ENCODE results near the gene TNFSF11. TPM values are rescaled to one million over a fixed set of nuclear protein-coding genes. Genes with fewer than 3 reads are reported as not detected.

TNFSF11 gene
- total RNA-seq, 5 donors from 2014 or later (not counting 1 experiment from before 2014, with no cell fraction given), result 0.21 to 1.3 (median 0.50) TPM; not detected in 1

DNA sequence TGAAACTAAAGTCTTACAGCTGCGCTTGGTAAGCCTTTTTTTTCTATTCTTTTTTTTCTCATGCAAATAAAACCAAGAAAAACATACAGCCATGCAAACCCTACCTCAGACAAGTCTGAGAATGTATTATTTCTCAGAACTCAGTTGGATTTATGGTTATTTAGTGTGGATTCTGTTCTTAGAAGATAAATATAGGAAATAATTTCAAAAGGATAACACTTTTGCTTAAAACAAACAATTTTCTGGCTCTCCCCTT, 40.7 kb upstream of the TNFSF11 start:
- Histone ChIP-seq H3K27me3 (replicated peaks in 1 of 2; ENCODE audit: control insufficient read depth in 2 of 2, extremely low read depth in 1 of 2, insufficient read depth in 2 of 2, low read length in 1 of 2) (no peaks in the 10 kb centered on the region), H3K9me3 (no peaks in the 10 kb centered on the region), H3K4me1 (ENCODE audit: control insufficient read depth in 1 of 2, extremely low read depth in 1 of 2, insufficient read depth in 2 of 2, low read length in 2 of 2) (peaks cover 0 to 9% of the 10 kb centered on the region in 2 experiments), H3K4me3 (ENCODE audit: control insufficient read depth in 1 of 2, extremely low read depth in 1 of 2, low read length in 1 of 2) (no peak overlapping the region), H3K36me3 (ENCODE audit: control insufficient read depth in 2 of 2, extremely low read depth in 1 of 2, insufficient read depth in 1 of 2, low read length in 1 of 2) (no peaks in the 10 kb centered on the region), H3K27ac (ENCODE audit: low read length) (no peak overlapping the region)
- DNase-seq (no peak), ATAC-seq (replicated peaks in 1 of 4) (no peak)
- ChIA-PET CTCF (no interaction called here), POLR2A (no interaction called here)
- WGBS (ENCODE audit: insufficient coverage), result no CpG with 5 or more reads among the region's 1 CpG
- H3K27me3 Mint-ChIP-seq, result no peaks in the 10 kb centered on the region
- no peak overlapping the region for H3K27ac Mint-ChIP-seq
- peaks cover 7 to 9% (median 9%) of the 10 kb centered on the region in 3 donors for H3K4me1 Mint-ChIP-seq
- no peaks in the 10 kb centered on the region for H3K9me3 Mint-ChIP-seq
- H3K4me3 Mint-ChIP-seq, result no peak overlapping the region
- peaks cover 3% of the 10 kb centered on the region for H3K36me3 Mint-ChIP-seq

GRCh38 chr13:42534785-42535184, 39.2 kb upstream of the TNFSF11 start:
- H3K9me3 ChIP-seq, result no peaks in the 10 kb centered on the region
- Mint-ChIP-seq H3K27me3 (no peaks in the 10 kb centered on the region), H3K36me3 (peaks cover 3% of the 10 kb centered on the region), H3K9me3 (no peaks in the 10 kb centered on the region), H3K4me1 (peaks cover 7 to 9% (median 9%) of the 10 kb centered on the region in 3 donors), H3K4me3 (no peak overlapping the region), H3K27ac (no peak overlapping the region)
- ChIA-PET POLR2A (no interaction called here), CTCF (no interaction called here)
- DNase-seq (no peak), ATAC-seq (replicated peaks in 1 of 4) (no peak)
- no peak overlapping the region for H3K4me3 ChIP-seq (ENCODE audit: control insufficient read depth in 1 of 2, extremely low read depth in 1 of 2, low read length in 1 of 2)
- H3K27me3 ChIP-seq (replicated peaks in 1 of 2; ENCODE audit: control insufficient read depth in 2 of 2, extremely low read depth in 1 of 2, insufficient read depth in 2 of 2, low read length in 1 of 2), result no peaks in the 10 kb centered on the region
- H3K36me3 ChIP-seq (ENCODE audit: control insufficient read depth in 2 of 2, extremely low read depth in 1 of 2, insufficient read depth in 1 of 2, low read length in 1 of 2), result no peaks in the 10 kb centered on the region
- H3K27ac ChIP-seq (ENCODE audit: low read length), result no peak overlapping the region
- H3K4me1 ChIP-seq (ENCODE audit: control insufficient read depth in 1 of 2, extremely low read depth in 1 of 2, insufficient read depth in 2 of 2, low read length in 2 of 2), result peaks cover 0 to 9% of the 10 kb centered on the region in 2 experiments
- WGBS (ENCODE audit: insufficient coverage), result no CpG with 5 or more reads among the region's 1 CpG

DNA sequence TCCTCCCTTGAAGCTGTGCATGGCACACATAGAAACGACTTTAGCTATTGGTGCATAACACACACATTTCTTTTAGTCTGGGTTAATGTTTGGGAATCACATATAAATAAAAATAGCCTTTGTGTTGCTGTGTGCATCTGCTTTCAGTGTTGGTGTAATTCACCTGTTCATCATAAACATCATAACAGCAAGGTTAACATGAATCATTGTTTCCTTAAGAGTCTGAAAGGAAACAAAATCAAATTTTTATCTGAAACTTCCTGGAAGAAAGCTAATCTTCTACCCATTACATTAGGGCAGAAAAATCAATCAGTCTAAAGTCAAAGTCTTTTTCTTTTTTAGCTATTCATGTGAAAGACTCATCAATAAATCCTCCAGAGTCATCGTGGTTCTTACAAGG, 35.0 kb upstream of the TNFSF11 start:
- Histone ChIP-seq H3K27ac (ENCODE audit: low read length) (no peak overlapping the region), H3K27me3 (replicated peaks in 1 of 2; ENCODE audit: control insufficient read depth in 2 of 2, extremely low read depth in 1 of 2, insufficient read depth in 2 of 2, low read length in 1 of 2) (no peaks in the 10 kb centered on the region), H3K9me3 (no peaks in the 10 kb centered on the region), H3K36me3 (ENCODE audit: control insufficient read depth in 2 of 2, extremely low read depth in 1 of 2, insufficient read depth in 1 of 2, low read length in 1 of 2) (no peaks in the 10 kb centered on the region), H3K4me3 (ENCODE audit: control insufficient read depth in 1 of 2, extremely low read depth in 1 of 2, low read length in 1 of 2) (no peak overlapping the region), H3K4me1 (ENCODE audit: control insufficient read depth in 1 of 2, extremely low read depth in 1 of 2, insufficient read depth in 2 of 2, low read length in 2 of 2) (no peaks in the 10 kb centered on the region)
- CTCF ChIA-PET, result no interaction called here
- DNase-seq (no peak), ATAC-seq (replicated peaks in 1 of 4) (no peak)
- Mint-ChIP-seq H3K4me3 (no peak overlapping the region), H3K36me3 (peaks cover 3% of the 10 kb centered on the region), H3K4me1 (no peaks in the 10 kb centered on the region), H3K9me3 (no peaks in the 10 kb centered on the region), H3K27ac (no peak overlapping the region), H3K27me3 (no peaks in the 10 kb centered on the region)
- POLR2A ChIA-PET, result no interaction called here
- WGBS (ENCODE audit: insufficient coverage), result no CpG with 5 or more reads among the region's 2 CpGs

DNA sequence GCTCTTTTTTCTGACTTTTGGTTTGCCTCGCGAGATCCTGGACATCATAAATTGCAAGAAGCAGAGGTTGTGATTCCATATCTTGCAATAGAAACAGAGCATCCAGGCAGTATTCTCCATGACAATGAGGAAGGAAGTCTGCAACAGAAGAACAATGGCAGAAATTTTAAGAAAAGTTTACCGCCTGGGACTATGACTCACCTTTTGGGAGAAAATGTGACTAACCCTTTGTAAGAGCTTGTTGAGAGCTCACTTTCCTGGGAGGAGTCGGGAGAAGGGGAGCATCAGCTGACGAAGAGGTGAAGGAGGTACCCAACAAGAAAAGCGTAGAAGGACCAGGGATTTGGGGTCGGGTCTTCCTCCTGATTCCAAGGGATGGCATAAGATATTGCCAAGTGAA, 34.3 kb upstream of the TNFSF11 start:
- Mint-ChIP-seq H3K9me3 (no peaks in the 10 kb centered on the region), H3K27ac (no peak overlapping the region), H3K36me3 (peaks cover 3% of the 10 kb centered on the region), H3K4me3 (no peak overlapping the region), H3K4me1 (no peaks in the 10 kb centered on the region), H3K27me3 (no peaks in the 10 kb centered on the region)
- H3K9me3 ChIP-seq, result no peaks in the 10 kb centered on the region
- H3K36me3 ChIP-seq (ENCODE audit: control insufficient read depth in 2 of 2, extremely low read depth in 1 of 2, insufficient read depth in 1 of 2, low read length in 1 of 2), result no peaks in the 10 kb centered on the region
- H3K27ac ChIP-seq (ENCODE audit: low read length), result no peak overlapping the region
- CTCF ChIA-PET, result no interaction called here
- no peaks in the 10 kb centered on the region for H3K4me1 ChIP-seq (ENCODE audit: control insufficient read depth in 1 of 2, extremely low read depth in 1 of 2, insufficient read depth in 2 of 2, low read length in 2 of 2)
- WGBS (ENCODE audit: insufficient coverage), result 89% methylated on average over 4 of the region's 7 CpGs
- no peak for ATAC-seq (replicated peaks in 1 of 4)
- POLR2A ChIA-PET, result interaction anchor here in 1 of 2 donors (0.5 kb wide), 1 partner anchor 46 kb away, joined by 3 read pairs; no protein-coding TSS in a partner anchor
- DNase-seq, result no peak
- H3K27me3 ChIP-seq (replicated peaks in 1 of 2; ENCODE audit: control insufficient read depth in 2 of 2, extremely low read depth in 1 of 2, insufficient read depth in 2 of 2, low read length in 1 of 2), result no peaks in the 10 kb centered on the region
- no peak overlapping the region for H3K4me3 ChIP-seq (ENCODE audit: control insufficient read depth in 1 of 2, extremely low read depth in 1 of 2, low read length in 1 of 2)

DNA sequence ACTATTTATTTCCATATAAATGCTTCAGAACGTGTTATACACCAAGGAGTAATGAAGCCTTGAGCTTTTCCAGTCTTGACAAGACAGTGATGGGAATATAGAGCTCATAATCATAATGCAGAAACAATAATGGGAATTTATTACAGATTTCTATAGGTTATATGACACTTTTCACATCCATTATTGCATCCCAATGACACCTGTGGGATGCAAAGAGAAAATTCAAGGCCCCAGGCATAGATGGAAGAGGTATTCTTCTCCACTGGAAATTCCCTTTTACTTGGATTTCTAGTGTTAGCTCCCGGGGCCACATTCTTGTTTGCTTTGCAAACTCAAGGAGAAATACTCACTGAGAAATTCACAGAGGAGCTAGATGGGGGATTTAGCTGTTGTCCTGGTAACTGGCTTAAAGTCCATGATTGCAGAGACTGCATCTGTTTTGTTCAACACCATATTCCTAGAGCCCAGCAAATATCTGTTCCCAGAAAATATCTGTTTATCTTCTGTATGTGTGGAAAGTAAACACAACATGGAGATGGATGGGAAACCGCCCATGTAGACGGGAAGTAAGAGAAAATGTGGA, 30.6 kb upstream of the TNFSF11 start:
- H3K4me3 Mint-ChIP-seq, result no peak overlapping the region
- no peak for ATAC-seq (replicated peaks in 1 of 4)
- H3K36me3 Mint-ChIP-seq, result no peaks in the 10 kb centered on the region
- CTCF ChIA-PET, result no interaction called here
- no peaks in the 10 kb centered on the region for H3K4me1 ChIP-seq (ENCODE audit: control insufficient read depth in 1 of 2, extremely low read depth in 1 of 2, insufficient read depth in 2 of 2, low read length in 2 of 2)
- POLR2A ChIA-PET, result no interaction called here
- no peaks in the 10 kb centered on the region for H3K36me3 ChIP-seq (ENCODE audit: control insufficient read depth in 2 of 2, extremely low read depth in 1 of 2, insufficient read depth in 1 of 2, low read length in 1 of 2)
- no CpG with 5 or more reads among the region's 4 CpGs for WGBS (ENCODE audit: insufficient coverage)
- H3K4me3 ChIP-seq (ENCODE audit: control insufficient read depth in 1 of 2, extremely low read depth in 1 of 2, low read length in 1 of 2), result no peak overlapping the region
- no peaks in the 10 kb centered on the region for H3K27me3 Mint-ChIP-seq
- no peak for DNase-seq
- H3K9me3 ChIP-seq, result no peaks in the 10 kb centered on the region
- no peak overlapping the region for H3K27ac Mint-ChIP-seq
- H3K4me1 Mint-ChIP-seq, result no peaks in the 10 kb centered on the region
- H3K9me3 Mint-ChIP-seq, result no peaks in the 10 kb centered on the region
- no peaks in the 10 kb centered on the region for H3K27me3 ChIP-seq (replicated peaks in 1 of 2; ENCODE audit: control insufficient read depth in 2 of 2, extremely low read depth in 1 of 2, insufficient read depth in 2 of 2, low read length in 1 of 2)
- no peak overlapping the region for H3K27ac ChIP-seq (ENCODE audit: low read length)

- no peaks in the 10 kb centered on the region for H3K27me3 Mint-ChIP-seq
- H3K4me1 Mint-ChIP-seq, result peaks cover 0 to 2% (median 0%) of the 10 kb centered on the region in 3 donors
- POLR2A ChIA-PET, result no interaction called here
- H3K27ac ChIP-seq (ENCODE audit: low read length), result no peak overlapping the region
- DNase-seq (no peak), ATAC-seq (replicated peaks in 1 of 4) (no peak)
- H3K4me3 ChIP-seq (ENCODE audit: control insufficient read depth in 1 of 2, extremely low read depth in 1 of 2, low read length in 1 of 2), result no peak overlapping the region
- H3K36me3 Mint-ChIP-seq, result no peaks in the 10 kb centered on the region
- H3K9me3 ChIP-seq, result no peaks in the 10 kb centered on the region
- no peaks in the 10 kb centered on the region for H3K4me1 ChIP-seq (ENCODE audit: control insufficient read depth in 1 of 2, extremely low read depth in 1 of 2, insufficient read depth in 2 of 2, low read length in 2 of 2)
- H3K36me3 ChIP-seq (ENCODE audit: control insufficient read depth in 2 of 2, extremely low read depth in 1 of 2, insufficient read depth in 1 of 2, low read length in 1 of 2), result no peaks in the 10 kb centered on the region
- WGBS (ENCODE audit: insufficient coverage), result 71% methylated on average over 2 of the region's 4 CpGs
- CTCF ChIA-PET, result no interaction called here
- no peak overlapping the region for H3K4me3 Mint-ChIP-seq
- no peaks in the 10 kb centered on the region for H3K9me3 Mint-ChIP-seq
- no peaks in the 10 kb centered on the region for H3K27me3 ChIP-seq (replicated peaks in 1 of 2; ENCODE audit: control insufficient read depth in 2 of 2, extremely low read depth in 1 of 2, insufficient read depth in 2 of 2, low read length in 1 of 2)
- no peak overlapping the region for H3K27ac Mint-ChIP-seq
These were observed 29.6 kb upstream of the TNFSF11 start for GRCh38 chr13:42544246-42544926.

DNA sequence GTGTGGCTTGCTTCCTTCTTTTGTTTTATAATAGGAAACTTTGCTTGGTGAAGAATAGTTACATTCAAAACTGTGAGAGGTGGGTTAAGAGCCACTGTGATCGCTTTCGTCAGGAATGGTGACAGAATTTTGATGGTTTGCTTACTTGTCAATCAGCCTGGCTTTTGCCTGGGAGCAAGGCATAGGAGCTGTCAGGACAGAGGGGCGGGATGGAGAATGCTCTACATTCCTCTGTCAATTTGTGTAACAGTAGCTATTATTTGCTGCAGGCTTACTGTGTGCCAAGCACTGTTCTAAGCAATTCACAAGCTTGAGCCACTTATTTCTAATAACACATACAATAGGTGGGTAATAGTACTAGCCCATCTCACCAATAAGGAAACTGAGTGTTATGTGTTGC, 28.1 kb upstream of the TNFSF11 start:
- no peaks in the 10 kb centered on the region for H3K9me3 ChIP-seq
- no peak overlapping the region for H3K27ac ChIP-seq (ENCODE audit: low read length)
- no peaks in the 10 kb centered on the region for H3K36me3 Mint-ChIP-seq
- DNase-seq, result no peak
- no peaks in the 10 kb centered on the region for H3K36me3 ChIP-seq (ENCODE audit: control insufficient read depth in 2 of 2, extremely low read depth in 1 of 2, insufficient read depth in 1 of 2, low read length in 1 of 2)
- peaks cover 0 to 2% (median 0%) of the 10 kb centered on the region in 3 donors for H3K4me1 Mint-ChIP-seq
- H3K27ac Mint-ChIP-seq, result no peak overlapping the region
- no peak for ATAC-seq (replicated peaks in 1 of 4)
- POLR2A ChIA-PET, result no interaction called here
- CTCF ChIA-PET, result no interaction called here
- WGBS (ENCODE audit: insufficient coverage), result 100% methylated on average over 2 of the region's 3 CpGs
- H3K27me3 Mint-ChIP-seq, result peaks cover 0 to 4% of the 10 kb centered on the region in 2 donors
- H3K4me1 ChIP-seq (ENCODE audit: control insufficient read depth in 1 of 2, extremely low read depth in 1 of 2, insufficient read depth in 2 of 2, low read length in 2 of 2), result no peaks in the 10 kb centered on the region
- no peaks in the 10 kb centered on the region for H3K9me3 Mint-ChIP-seq
- no peaks in the 10 kb centered on the region for H3K27me3 ChIP-seq (replicated peaks in 1 of 2; ENCODE audit: control insufficient read depth in 2 of 2, extremely low read depth in 1 of 2, insufficient read depth in 2 of 2, low read length in 1 of 2)
- no peak overlapping the region for H3K4me3 Mint-ChIP-seq
- no peak overlapping the region for H3K4me3 ChIP-seq (ENCODE audit: control insufficient read depth in 1 of 2, extremely low read depth in 1 of 2, low read length in 1 of 2)
